HepG2 (cell line): Measurements from ENCODE around the gene ARHGDIA. TPM values are rescaled to one million over a fixed set of nuclear protein-coding genes. Genes with fewer than 3 reads are reported as not detected.

Experiments used
- GZF1 ChIP-seq: sonication (generic); formaldehyde crosslinking; IDR thresholded peaks from 2 replicates; pipeline ENCODE4 v1.5.1; 2020; ENCODE audit warnings: mild to moderate bottlenecking, missing genetic modification reagents
- NFIB ChIP-seq: sonication (generic); formaldehyde crosslinking; IDR thresholded peaks from 2 replicates; pipeline ENCODE4 v1.9.0; 2021; ENCODE audit warnings: missing genetic modification reagents, mild to moderate bottlenecking, borderline replicate concordance
- NFKB2 ChIP-seq: sonication (generic); formaldehyde crosslinking; IDR thresholded peaks from 2 replicates; pipeline ENCODE4 v1.4.0; 2020; ENCODE audit warnings: missing genetic modification reagents, borderline replicate concordance
- NFKBIZ ChIP-seq: IDR thresholded peaks from 2 replicates; pipeline ENCODE4 v1.6.1; 2018; ENCODE audit warnings: missing genetic modification reagents, missing compliant biosample characterization
- ZBTB8A ChIP-seq: sonication (generic); formaldehyde crosslinking; IDR thresholded peaks from 2 replicates; pipeline ENCODE4 v1.4.0; 2020; ENCODE audit warnings: mild to moderate bottlenecking, low read depth, missing genetic modification reagents, borderline replicate concordance
- ZNF34 ChIP-seq: sonication (generic); formaldehyde crosslinking; IDR thresholded peaks from 2 replicates; pipeline ENCODE4 v1.4.0; 2020; ENCODE audit warnings: mild to moderate bottlenecking, missing genetic modification reagents, borderline replicate concordance
- ZNF724P ChIP-seq: sonication (generic); formaldehyde crosslinking; IDR thresholded peaks from 2 replicates; pipeline ENCODE4 v1.8.0; 2022; ENCODE audit warnings: missing genetic modification reagents, borderline replicate concordance
- polyA plus RNA-seq, 8 experiments: library from polyadenylated mRNA; depleted of rRNA in 3 of 8; stranded (reverse) in 7 of 8; unstranded in 1 of 8; fragments of >200 nt; fragmentation: Illumina TruSeq in 4 of 8; extraction: Trizol in 4 of 8; gene quantifications; 2 replicates each; pipeline versions ENCODE4 v1.2.1 to v1.2.3, GENCODE V29; 2011 to 2016; ENCODE audit warnings: low read depth in 4 of 8, missing spikeins in 1 of 8, mixed read lengths in 1 of 8; ENCODE audit not compliant: insufficient read depth in 1 of 8
- total RNA-seq, 5 experiments: library from RNA; depleted of rRNA; stranded (reverse); fragments of >200 nt; fragmentation: Illumina TruSeq; extraction: Trizol; gene quantifications; 2 replicates each; pipeline ENCODE4 v1.2.3, GENCODE V29; 2016; ENCODE audit warnings: low read depth in 1 of 5
- TF ChIP-seq, protein P1 (sequence below): sonication (generic); formaldehyde crosslinking; IDR thresholded peaks from 2 replicates; pipeline ENCODE4 v1.8.0; 2022; ENCODE audit warnings: mild to moderate bottlenecking, missing genetic modification reagents; ENCODE audit not compliant: insufficient replicate concordance
- TF ChIP-seq, protein P2 (sequence below): sonication (generic); formaldehyde crosslinking; IDR thresholded peaks from 2 replicates; pipeline ENCODE4 v1.4.0; 2020; ENCODE audit warnings: mild to moderate bottlenecking, missing genetic modification reagents, borderline replicate concordance

Gene ARHGDIA
- total and polyA plus RNA-seq, 2 of the 13 experiments (the other 11 are each of a cell fraction or from before 2014, with no cell fraction given) = 40.0 to 64.0 TPM

- TF ChIP-seq, protein P1, sequence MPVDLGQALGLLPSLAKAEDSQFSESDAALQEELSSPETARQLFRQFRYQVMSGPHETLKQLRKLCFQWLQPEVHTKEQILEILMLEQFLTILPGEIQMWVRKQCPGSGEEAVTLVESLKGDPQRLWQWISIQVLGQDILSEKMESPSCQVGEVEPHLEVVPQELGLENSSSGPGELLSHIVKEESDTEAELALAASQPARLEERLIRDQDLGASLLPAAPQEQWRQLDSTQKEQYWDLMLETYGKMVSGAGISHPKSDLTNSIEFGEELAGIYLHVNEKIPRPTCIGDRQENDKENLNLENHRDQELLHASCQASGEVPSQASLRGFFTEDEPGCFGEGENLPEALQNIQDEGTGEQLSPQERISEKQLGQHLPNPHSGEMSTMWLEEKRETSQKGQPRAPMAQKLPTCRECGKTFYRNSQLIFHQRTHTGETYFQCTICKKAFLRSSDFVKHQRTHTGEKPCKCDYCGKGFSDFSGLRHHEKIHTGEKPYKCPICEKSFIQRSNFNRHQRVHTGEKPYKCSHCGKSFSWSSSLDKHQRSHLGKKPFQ (CRISPR knock-in tag) = no peak
- TF ChIP-seq, protein P2, sequence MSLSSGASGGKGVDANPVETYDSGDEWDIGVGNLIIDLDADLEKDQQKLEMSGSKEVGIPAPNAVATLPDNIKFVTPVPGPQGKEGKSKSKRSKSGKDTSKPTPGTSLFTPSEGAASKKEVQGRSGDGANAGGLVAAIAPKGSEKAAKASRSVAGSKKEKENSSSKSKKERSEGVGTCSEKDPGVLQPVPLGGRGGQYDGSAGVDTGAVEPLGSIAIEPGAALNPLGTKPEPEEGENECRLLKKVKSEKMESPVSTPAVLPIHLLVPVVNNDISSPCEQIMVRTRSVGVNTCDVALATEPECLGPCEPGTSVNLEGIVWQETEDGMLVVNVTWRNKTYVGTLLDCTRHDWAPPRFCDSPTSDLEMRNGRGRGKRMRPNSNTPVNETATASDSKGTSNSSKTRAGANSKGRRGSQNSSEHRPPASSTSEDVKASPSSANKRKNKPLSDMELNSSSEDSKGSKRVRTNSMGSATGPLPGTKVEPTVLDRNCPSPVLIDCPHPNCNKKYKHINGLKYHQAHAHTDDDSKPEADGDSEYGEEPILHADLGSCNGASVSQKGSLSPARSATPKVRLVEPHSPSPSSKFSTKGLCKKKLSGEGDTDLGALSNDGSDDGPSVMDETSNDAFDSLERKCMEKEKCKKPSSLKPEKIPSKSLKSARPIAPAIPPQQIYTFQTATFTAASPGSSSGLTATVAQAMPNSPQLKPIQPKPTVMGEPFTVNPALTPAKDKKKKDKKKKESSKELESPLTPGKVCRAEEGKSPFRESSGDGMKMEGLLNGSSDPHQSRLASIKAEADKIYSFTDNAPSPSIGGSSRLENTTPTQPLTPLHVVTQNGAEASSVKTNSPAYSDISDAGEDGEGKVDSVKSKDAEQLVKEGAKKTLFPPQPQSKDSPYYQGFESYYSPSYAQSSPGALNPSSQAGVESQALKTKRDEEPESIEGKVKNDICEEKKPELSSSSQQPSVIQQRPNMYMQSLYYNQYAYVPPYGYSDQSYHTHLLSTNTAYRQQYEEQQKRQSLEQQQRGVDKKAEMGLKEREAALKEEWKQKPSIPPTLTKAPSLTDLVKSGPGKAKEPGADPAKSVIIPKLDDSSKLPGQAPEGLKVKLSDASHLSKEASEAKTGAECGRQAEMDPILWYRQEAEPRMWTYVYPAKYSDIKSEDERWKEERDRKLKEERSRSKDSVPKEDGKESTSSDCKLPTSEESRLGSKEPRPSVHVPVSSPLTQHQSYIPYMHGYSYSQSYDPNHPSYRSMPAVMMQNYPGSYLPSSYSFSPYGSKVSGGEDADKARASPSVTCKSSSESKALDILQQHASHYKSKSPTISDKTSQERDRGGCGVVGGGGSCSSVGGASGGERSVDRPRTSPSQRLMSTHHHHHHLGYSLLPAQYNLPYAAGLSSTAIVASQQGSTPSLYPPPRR (CRISPR knock-in tag) = no peak
- TF ChIP-seq NFKBIZ (CRISPR knock-in tag) = no peak
- TF ChIP-seq GZF1 = no peak
- peak; percentile 53; the same call in 1 of the 2 replicates for TF ChIP-seq ZNF34 (CRISPR knock-in tag)
- peak; percentile 64; the same call in 1 of the 2 replicates for TF ChIP-seq NFKB2
- TF ChIP-seq ZBTB8A = no peak
- 0 out of 2 replicates have a peak, but pooled peaks have one; percentile 70 for TF ChIP-seq ZNF724P (CRISPR knock-in tag)
- 0 out of 2 replicates have a peak, but pooled peaks have one; percentile 53 for TF ChIP-seq NFIB (CRISPR knock-in tag)
Observed at GRCh38 chr17:81867170-81867990, 3.8 kb downstream of the ARHGDIA start (continued).
